Endothelial cell of umbilical vein (primary cell): Measurements from ENCODE around the gene KCNJ6. TPM values are rescaled to one million over a fixed set of nuclear protein-coding genes. Genes with fewer than 3 reads are reported as not detected.
A peak's percentile ranks its signal among the peaks of the same experiment; 100 is the strongest.
"Not testable (repeated sequence)": the region's sequence is repeated elsewhere in the genome, so short reads cannot be mapped to it uniquely, and the experiment has no call there.

ENCODE experiments used
- BruUV-seq: library from RNA; stranded (reverse); fragments of 400-500 nt; replicated peaks from 2 replicates; lab custom pipeline; 2021; lab: Mats Ljungman, UMichigan
- CTCF ChIA-PET: fragments of 300-600, 350-600 bp; sonication (Branson Sonifier 250); formaldehyde crosslinking; loops from one replicate; lab custom pipeline; 2021; ENCODE audit warnings: antibody characterized with exemption, inconsistent platforms; lab: Charles Lee
- POLR2A ChIA-PET: fragments of 300-600, 350-600 bp; sonication (Branson Sonifier 250); formaldehyde crosslinking; loops from one replicate; lab custom pipeline; 2021; ENCODE audit warnings: antibody characterized with exemption, inconsistent platforms; lab: Charles Lee
- DNase-seq: peaks from one replicate; pipeline ENCODE4 v3.0.0-alpha.2; 2011; ENCODE audit warnings: low read depth, low spot score
- FAIRE-seq: peaks from 2 replicates; lab custom pipeline; 2011; peaks lifted over from hg19 to GRCh38; lab: Jason Lieb, UNC
- H2AFZ ChIP-seq: 2 replicates; pipeline ENCODE4 v1.6.0; 2012; ENCODE audit warnings: low read depth, low read length, control low read depth, inconsistent platforms
- H3K27ac ChIP-seq: 2 replicates; pipeline ENCODE4 v1.5.1; 2011; ENCODE audit warnings: low read depth, mild to moderate bottlenecking, control low read depth, low read length, moderate library complexity; ENCODE audit not compliant: insufficient read depth
- H3K27me3 ChIP-seq, 2 experiments: 2 replicates each; pipeline versions ENCODE4 v1.6.0 to v1.6.1; 2011; ENCODE audit warnings: low read length in 2 of 2, mixed read lengths in 1 of 2; ENCODE audit not compliant: control insufficient read depth in 2 of 2, insufficient read depth in 2 of 2
- H3K36me3 ChIP-seq, 2 experiments: 2 replicates in 1 of 2; 3 replicates in 1 of 2; pipeline ENCODE4 v1.5.1; 2011; ENCODE audit warnings: low read length in 2 of 2, mild to moderate bottlenecking in 1 of 2, moderate library complexity in 1 of 2; ENCODE audit not compliant: control insufficient read depth in 2 of 2, insufficient read depth in 2 of 2; ENCODE audit errors: extremely low read depth in 1 of 2
- H3K4me1 ChIP-seq: 3 replicates; pipeline ENCODE4 v1.5.1; 2011; ENCODE audit warnings: mild to moderate bottlenecking, low read length; ENCODE audit not compliant: control insufficient read depth, insufficient read depth; ENCODE audit errors: extremely low read depth
- H3K4me2 ChIP-seq: 2 replicates; pipeline ENCODE4 v1.6.1; 2011; ENCODE audit warnings: low read length, control low read depth, mixed read lengths; ENCODE audit not compliant: insufficient read depth
- H3K4me3 ChIP-seq, 3 experiments: fragments of 200-600 bp in 1 of 3; sonication (generic), shearing (Covaris generic) in 1 of 3; replicated peaks in 1 of 3; 2 replicates each; pipeline ENCODE4 v1.5.1; 2011 to 2016; ENCODE audit warnings: control low read depth in 3 of 3, low read length in 3 of 3, mild to moderate bottlenecking in 2 of 3, inconsistent platforms in 1 of 3, low read depth in 1 of 3, moderate library complexity in 1 of 3; ENCODE audit not compliant: insufficient read depth in 1 of 3
- H3K79me2 ChIP-seq: 2 replicates; pipeline ENCODE4 v1.6.0; 2012; ENCODE audit warnings: low read length, inconsistent platforms; ENCODE audit not compliant: control insufficient read depth, insufficient read depth
- H3K9ac ChIP-seq: replicated peaks from 2 replicates; pipeline ENCODE3; 2011; ENCODE audit warnings: low read length, control low read depth; ENCODE audit not compliant: insufficient read depth; ENCODE audit errors: extremely low read depth
- H3K9me1 ChIP-seq: replicated peaks from 3 replicates; pipeline ENCODE4 v1.6.0; 2011; ENCODE audit warnings: mild to moderate bottlenecking, low read length; ENCODE audit not compliant: control insufficient read depth, insufficient read depth; ENCODE audit errors: extremely low read depth
- H3K9me3 ChIP-seq: replicated peaks from 2 replicates; pipeline ENCODE4 v1.5.1; 2012; ENCODE audit warnings: low read length, inconsistent platforms; ENCODE audit not compliant: control insufficient read depth, insufficient read depth
- H4K20me1 ChIP-seq: replicated peaks from 2 replicates; pipeline ENCODE3; 2011; ENCODE audit warnings: mild to moderate bottlenecking, low read length; ENCODE audit not compliant: control insufficient read depth, insufficient read depth; ENCODE audit errors: extremely low read depth
- JUN ChIP-seq: IDR thresholded peaks from 2 replicates; pipeline ENCODE4 v1.6.1; 2011; ENCODE audit warnings: borderline replicate concordance, low read depth; ENCODE audit not compliant: insufficient read length, insufficient read depth
- dilution Hi-C: fragments of 300-500 bp; cut with MboI; formaldehyde crosslinking; loops from one replicate; pipeline ENCODE4 v1.15.0; 2019; ENCODE audit warnings: low sequenced_read_pairs; ENCODE audit not compliant: extremely low pct_ligation_motif_present
- intact Hi-C: fragments of 100-400 bp; cut with micrococcal nuclease; formaldehyde crosslinking; loops from one replicate; pipeline ENCODE4 v1.10.0; 2022
- polyA plus RNA-seq, 4 experiments: library from polyadenylated mRNA; depleted of rRNA in 3 of 4; stranded (reverse) in 3 of 4; unstranded in 1 of 4; fragments of >200 nt; gene quantifications; 2 replicates each; pipeline versions ENCODE4 v1.2.1 to v1.2.3, GENCODE V29; 2011 to 2012; ENCODE audit warnings: missing spikeins in 1 of 4
- total RNA-seq: library from RNA; stranded (reverse); gene quantifications from 2 replicates; pipeline ENCODE4 v1.2.3, GENCODE V29; 2021
- TF ChIP-seq, protein P1 (sequence below), 2 donors: IDR thresholded peaks; 1 replicate in 1 of 2; 2 replicates in 1 of 2; pipeline ENCODE4 v1.5.1; 2011; ENCODE audit warnings: low read length in 2 of 2, mild to moderate bottlenecking in 2 of 2, moderate library complexity in 2 of 2, control low read depth in 1 of 2, inconsistent platforms in 1 of 2, low read depth in 1 of 2; ENCODE audit not compliant: insufficient read depth in 1 of 2; ENCODE audit errors: extremely low read depth in 1 of 2

The KCNJ6 gene
- total and polyA plus RNA-seq, 2 donors (not counting 3 experiments of a cell fraction or from before 2014, with no cell fraction given): not detected

GRCh38 chr21:37643862-37644261 lies 272.4 kb downstream of the KCNJ6 start:
- H4K20me1 ChIP-seq, H2AFZ ChIP-seq, H3K4me3 ChIP-seq, H3K9me1 ChIP-seq, dilution Hi-C loops, BruUV-seq, H3K36me3 ChIP-seq, H3K4me2 ChIP-seq, POLR2A ChIA-PET, H3K9me3 ChIP-seq, H3K79me2 ChIP-seq, DNase-seq, FAIRE-seq, H3K27me3 ChIP-seq: not testable (repeated sequence)
- Histone ChIP-seq H3K4me1 (peaks cover 44% of the 10 kb centered on the region), H3K9ac (peak overlapping the region; percentile 52), H3K27ac (peak overlapping the region; percentile 84)
- CTCF ChIA-PET: interaction anchor here (1.1 to 1.5 kb wide), 2 partner anchors 14 to 80 kb away, joined by 3 to 4 read pairs; no protein-coding TSS in a partner anchor
- intact Hi-C loops: loop anchor here (1.0 to 10.0 kb wide), 3 partner anchors 15 to 179 kb away; no protein-coding TSS in a partner anchor

DNA sequence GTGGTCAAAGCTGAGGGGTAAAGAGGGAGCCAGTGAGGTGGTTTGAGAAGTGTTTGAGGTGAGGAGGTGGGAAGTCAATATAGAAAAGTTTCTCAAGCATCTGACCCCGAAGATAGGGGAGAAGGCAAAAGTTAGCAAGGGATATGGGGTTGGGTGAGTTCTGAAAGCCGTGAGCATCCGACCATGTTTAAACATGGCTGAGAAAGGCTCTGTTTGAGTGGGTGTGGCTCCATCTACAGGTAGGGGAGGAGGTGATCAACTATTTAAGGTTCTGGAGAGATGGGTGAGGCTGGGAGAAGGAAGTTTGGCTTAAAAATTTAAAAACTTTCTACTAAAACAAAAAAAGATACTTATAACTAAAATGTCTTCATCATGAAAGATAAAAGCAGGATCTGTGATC lies 273.8 kb downstream of the KCNJ6 start:
- Histone ChIP-seq H3K9me1 (no peaks in the 10 kb centered on the region), H3K4me3 (no peak overlapping the region), H3K9ac (no peak overlapping the region), H3K36me3 (no peaks in the 10 kb centered on the region), H3K9me3 (no peaks in the 10 kb centered on the region), H3K4me2 (no peak overlapping the region), H3K27ac (no peak overlapping the region), H3K27me3 (no peaks in the 10 kb centered on the region), H3K79me2 (no peaks in the 10 kb centered on the region), H2AFZ (no peak overlapping the region), H4K20me1 (no peaks in the 10 kb centered on the region), H3K4me1 (peaks cover 38% of the 10 kb centered on the region)
- ChIA-PET POLR2A (no interaction called here), CTCF (interaction anchor here (0.8 to 1.5 kb wide), 2 partner anchors 31 to 79 kb away, joined by 3 to 4 read pairs; no protein-coding TSS in a partner anchor)
- intact Hi-C loops: loop anchor here (10.0 kb wide), 1 partner anchor 178 kb away; no protein-coding TSS in a partner anchor
- TF ChIP-seq, protein P1, sequence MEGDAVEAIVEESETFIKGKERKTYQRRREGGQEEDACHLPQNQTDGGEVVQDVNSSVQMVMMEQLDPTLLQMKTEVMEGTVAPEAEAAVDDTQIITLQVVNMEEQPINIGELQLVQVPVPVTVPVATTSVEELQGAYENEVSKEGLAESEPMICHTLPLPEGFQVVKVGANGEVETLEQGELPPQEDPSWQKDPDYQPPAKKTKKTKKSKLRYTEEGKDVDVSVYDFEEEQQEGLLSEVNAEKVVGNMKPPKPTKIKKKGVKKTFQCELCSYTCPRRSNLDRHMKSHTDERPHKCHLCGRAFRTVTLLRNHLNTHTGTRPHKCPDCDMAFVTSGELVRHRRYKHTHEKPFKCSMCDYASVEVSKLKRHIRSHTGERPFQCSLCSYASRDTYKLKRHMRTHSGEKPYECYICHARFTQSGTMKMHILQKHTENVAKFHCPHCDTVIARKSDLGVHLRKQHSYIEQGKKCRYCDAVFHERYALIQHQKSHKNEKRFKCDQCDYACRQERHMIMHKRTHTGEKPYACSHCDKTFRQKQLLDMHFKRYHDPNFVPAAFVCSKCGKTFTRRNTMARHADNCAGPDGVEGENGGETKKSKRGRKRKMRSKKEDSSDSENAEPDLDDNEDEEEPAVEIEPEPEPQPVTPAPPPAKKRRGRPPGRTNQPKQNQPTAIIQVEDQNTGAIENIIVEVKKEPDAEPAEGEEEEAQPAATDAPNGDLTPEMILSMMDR (IDR thresholded peaks at IDR 0.05; ENCODE audit: extremely low read depth in 1 of 2, insufficient read depth in 1 of 2, low read depth in 1 of 2, low read length in 2 of 2): no peak
- TF ChIP-seq JUN: no peak
- BruUV-seq: no TSS peak
- FAIRE-seq (no peak), DNase-seq (no peak)
- dilution Hi-C loops: no loop called here
